ENCODE data around the gene ABCA3. TPM values are rescaled to one million over a fixed set of nuclear protein-coding genes. Genes with fewer than 3 reads are reported as not detected.

ABCA3 gene
- total and polyA plus RNA-seq, 2 of the 8 experiments (the other 6 are each of a cell fraction or from before 2014, with no cell fraction given), result 5.7 to 7.9 TPM

GRCh38 chr16:2232094-2232990 lies 108.2 kb downstream of the ABCA3 start (continued):
- no peak for TF ChIP-seq BACH1 (IDR thresholded peaks at IDR 0.05; ENCODE audit: low read length)

Measured in H1 (cell line).